Mucosa of descending colon (tissue), 3 donors: ENCODE results near the gene TRMT10C. TPM values are rescaled to one million over a fixed set of nuclear protein-coding genes. Genes with fewer than 3 reads are reported as not detected.
A peak's percentile ranks its signal among the peaks of the same experiment; 100 is the strongest.

ENCODE experiments used
- ATAC-seq: fragments of 200-7000 bp; cut with Tn5 transposase; one replicate; pipeline ENCODE4 v1.9.1; 2020; ENCODE audit warnings: mild to moderate bottlenecking, moderate library complexity
- DNase-seq, 3 donors: peaks; one replicate each; pipeline ENCODE4 v3.0.0-alpha.2; 2020
- H3K36me3 ChIP-seq: fragments of 200-600 bp; one replicate; pipeline ENCODE4 v1.8.0; 2021; ENCODE audit warnings: low read depth, mild to moderate bottlenecking
- H3K4me1 ChIP-seq: fragments of 200-600 bp; one replicate; pipeline ENCODE4 v1.8.0; 2021; ENCODE audit warnings: low read depth, mild to moderate bottlenecking
- H3K4me3 ChIP-seq: fragments of 200-600 bp; one replicate; pipeline ENCODE4 v1.8.0; 2021; ENCODE audit warnings: mild to moderate bottlenecking
- H3K9me3 ChIP-seq: fragments of 200-600 bp; one replicate; pipeline ENCODE4 v1.8.0; 2021; ENCODE audit warnings: mild to moderate bottlenecking
- intact Hi-C, 2 donors: fragments of 100-400 bp; cut with DNase I in 1 of 2; cut with micrococcal nuclease in 1 of 2; formaldehyde crosslinking; loops; one replicate each; pipeline versions ENCODE4 v1.11.0 to v1.11.1; 2022; cut with DNase I, micrococcal nuclease
- total RNA-seq, 3 donors: library from RNA; stranded (reverse); fragmentation: NEBNext Ultra II Directional in 2 of 3; extraction: Animal tissue kit (Norgen Biotek cat#: 25700) in 2 of 3; gene quantifications; one replicate each; pipeline versions ENCODE4 v1.2.1 to v1.2.4, GENCODE V29; 2021 to 2023
- TF ChIP-seq, protein P1 (sequence below): fragments of 200-600 bp; IDR thresholded peaks from one replicate; pipeline ENCODE4 v1.8.0; 2022; ENCODE audit warnings: antibody characterized with exemption, mild to moderate bottlenecking
- donor health status: DM: no; HTN: no; CAD: no; lungs with moderate emphysema.
- donor health status: DM: no; HTN: no; CAD: no.
- donor health status: DM: no; HTN: yes; CAD: no.

TRMT10C gene
- total RNA-seq, 3 donors from 2014 or later, result 14.4 to 17.6 (median 15.7) TPM

DNA sequence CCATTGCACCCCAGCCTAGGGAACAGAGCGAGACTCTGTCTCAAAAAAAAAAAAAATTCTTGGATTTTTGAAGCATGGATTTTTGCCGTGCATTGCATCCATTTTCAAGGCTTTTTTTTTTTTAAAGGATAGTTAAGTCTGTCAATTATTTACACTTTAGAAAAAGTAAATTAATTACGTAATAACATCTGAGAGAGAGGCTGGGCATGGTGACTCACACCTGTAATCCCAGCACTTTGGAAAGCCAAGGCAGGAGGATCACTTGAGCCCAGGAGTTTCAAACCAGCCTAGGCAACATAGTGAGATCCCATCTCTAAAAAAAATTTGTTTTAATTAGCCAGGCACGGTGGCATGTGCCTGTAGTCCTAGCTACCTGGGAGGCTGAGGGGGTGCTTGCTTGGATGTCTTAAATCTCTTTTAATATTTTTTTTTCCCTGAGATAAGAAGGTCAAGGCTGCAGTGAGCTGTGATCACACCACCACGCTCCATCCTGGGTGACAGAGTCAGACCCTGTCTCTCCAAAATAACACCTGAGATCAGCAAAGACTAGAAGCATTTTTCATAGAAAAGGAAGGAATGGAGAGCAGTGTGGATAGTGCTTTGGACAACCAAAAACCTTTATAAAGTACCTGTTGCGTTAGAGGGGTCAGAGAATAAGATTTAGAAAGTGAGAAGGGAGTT is 41.8 kb upstream of the TRMT10C start:
- TF ChIP-seq, protein P1, sequence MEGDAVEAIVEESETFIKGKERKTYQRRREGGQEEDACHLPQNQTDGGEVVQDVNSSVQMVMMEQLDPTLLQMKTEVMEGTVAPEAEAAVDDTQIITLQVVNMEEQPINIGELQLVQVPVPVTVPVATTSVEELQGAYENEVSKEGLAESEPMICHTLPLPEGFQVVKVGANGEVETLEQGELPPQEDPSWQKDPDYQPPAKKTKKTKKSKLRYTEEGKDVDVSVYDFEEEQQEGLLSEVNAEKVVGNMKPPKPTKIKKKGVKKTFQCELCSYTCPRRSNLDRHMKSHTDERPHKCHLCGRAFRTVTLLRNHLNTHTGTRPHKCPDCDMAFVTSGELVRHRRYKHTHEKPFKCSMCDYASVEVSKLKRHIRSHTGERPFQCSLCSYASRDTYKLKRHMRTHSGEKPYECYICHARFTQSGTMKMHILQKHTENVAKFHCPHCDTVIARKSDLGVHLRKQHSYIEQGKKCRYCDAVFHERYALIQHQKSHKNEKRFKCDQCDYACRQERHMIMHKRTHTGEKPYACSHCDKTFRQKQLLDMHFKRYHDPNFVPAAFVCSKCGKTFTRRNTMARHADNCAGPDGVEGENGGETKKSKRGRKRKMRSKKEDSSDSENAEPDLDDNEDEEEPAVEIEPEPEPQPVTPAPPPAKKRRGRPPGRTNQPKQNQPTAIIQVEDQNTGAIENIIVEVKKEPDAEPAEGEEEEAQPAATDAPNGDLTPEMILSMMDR, result no peak
- DNase-seq (no peak), ATAC-seq (peak; percentile 18)
- Histone ChIP-seq H3K9me3 (no peaks in the 10 kb centered on the region), H3K36me3 (no peaks in the 10 kb centered on the region), H3K4me3 (no peak overlapping the region), H3K4me1 (no peaks in the 10 kb centered on the region)
- intact Hi-C loops, result no loop called here

DNA sequence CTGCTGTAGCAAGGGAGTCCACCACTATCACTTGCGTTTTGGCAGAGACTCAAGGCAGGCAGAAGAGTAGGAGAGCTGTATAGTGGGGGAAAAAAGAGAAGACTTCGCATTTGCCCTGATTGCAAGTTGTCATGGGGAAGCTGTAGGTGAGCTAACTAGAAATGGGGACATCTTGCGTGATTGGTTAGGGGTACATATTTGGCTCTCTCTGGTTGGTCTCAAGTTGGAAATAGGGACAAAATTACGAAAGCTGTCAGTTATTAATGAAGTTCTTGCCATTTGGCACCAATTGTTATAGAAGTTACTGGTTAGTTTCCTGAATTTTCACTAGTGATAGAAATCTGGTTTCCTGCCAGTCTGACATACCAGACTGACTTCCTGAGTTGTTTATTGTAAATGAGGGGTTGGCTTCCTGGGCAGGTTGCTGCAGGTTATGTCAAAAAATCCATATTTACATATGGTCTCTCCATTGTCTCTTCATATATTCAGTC is 40.4 kb upstream of the TRMT10C start:
- DNase-seq, result no peak
- TF ChIP-seq, protein P1, result no peak
- Histone ChIP-seq H3K4me1 (no peaks in the 10 kb centered on the region), H3K9me3 (no peaks in the 10 kb centered on the region), H3K4me3 (no peak overlapping the region), H3K36me3 (no peaks in the 10 kb centered on the region)
- ATAC-seq, result no peak
- intact Hi-C loops, result no loop called here

DNA sequence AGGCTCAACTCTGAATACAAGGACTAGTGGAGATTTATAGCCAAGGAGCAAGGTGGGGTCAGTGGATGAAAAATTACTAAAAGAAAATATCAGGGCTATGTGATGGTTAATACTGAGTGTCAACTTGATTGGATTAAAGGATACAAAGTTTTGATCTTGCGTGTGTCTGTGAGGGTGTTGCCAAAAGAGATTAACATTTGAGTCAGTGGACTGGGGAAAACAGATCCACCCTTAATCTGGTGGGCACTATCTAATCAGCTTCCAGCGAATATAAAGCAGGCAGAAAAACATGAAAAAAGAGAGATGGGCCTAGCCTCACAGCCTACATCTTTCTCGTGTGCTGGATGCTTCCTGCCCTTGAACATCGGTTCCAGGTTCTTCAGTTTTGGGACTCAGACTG is 34.2 kb upstream of the TRMT10C start:
- Histone ChIP-seq H3K4me1 (no peaks in the 10 kb centered on the region), H3K36me3 (no peaks in the 10 kb centered on the region), H3K4me3 (no peak overlapping the region), H3K9me3 (no peaks in the 10 kb centered on the region)
- ATAC-seq, result no peak
- TF ChIP-seq, protein P1, result no peak
- DNase-seq, result no peak
- intact Hi-C loops, result no loop called here

DNA sequence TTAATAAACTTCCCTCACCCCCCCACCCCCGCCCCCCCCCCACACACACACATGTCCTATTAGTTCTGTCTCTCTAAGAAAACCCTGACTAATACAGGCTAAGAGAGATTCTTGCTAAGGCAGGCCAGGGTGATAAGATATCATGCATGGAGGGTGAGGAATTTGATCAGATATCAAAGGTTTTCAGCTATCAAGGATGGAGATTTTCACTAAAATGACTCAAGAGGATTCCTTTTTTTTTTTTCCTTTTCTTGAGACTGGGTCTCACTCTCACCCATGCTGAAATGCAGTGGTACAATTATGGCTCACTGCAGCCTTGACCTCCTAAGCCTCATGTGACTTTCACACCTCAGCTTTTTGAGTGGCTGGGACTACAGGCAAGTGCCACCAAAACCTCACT is 33.8 kb upstream of the TRMT10C start:
- ATAC-seq (no peak), DNase-seq (no peak)
- Histone ChIP-seq H3K4me3 (no peak overlapping the region), H3K4me1 (no peaks in the 10 kb centered on the region), H3K9me3 (no peaks in the 10 kb centered on the region), H3K36me3 (no peaks in the 10 kb centered on the region)
- TF ChIP-seq, protein P1, result no peak
- intact Hi-C loops, result no loop called here

DNA sequence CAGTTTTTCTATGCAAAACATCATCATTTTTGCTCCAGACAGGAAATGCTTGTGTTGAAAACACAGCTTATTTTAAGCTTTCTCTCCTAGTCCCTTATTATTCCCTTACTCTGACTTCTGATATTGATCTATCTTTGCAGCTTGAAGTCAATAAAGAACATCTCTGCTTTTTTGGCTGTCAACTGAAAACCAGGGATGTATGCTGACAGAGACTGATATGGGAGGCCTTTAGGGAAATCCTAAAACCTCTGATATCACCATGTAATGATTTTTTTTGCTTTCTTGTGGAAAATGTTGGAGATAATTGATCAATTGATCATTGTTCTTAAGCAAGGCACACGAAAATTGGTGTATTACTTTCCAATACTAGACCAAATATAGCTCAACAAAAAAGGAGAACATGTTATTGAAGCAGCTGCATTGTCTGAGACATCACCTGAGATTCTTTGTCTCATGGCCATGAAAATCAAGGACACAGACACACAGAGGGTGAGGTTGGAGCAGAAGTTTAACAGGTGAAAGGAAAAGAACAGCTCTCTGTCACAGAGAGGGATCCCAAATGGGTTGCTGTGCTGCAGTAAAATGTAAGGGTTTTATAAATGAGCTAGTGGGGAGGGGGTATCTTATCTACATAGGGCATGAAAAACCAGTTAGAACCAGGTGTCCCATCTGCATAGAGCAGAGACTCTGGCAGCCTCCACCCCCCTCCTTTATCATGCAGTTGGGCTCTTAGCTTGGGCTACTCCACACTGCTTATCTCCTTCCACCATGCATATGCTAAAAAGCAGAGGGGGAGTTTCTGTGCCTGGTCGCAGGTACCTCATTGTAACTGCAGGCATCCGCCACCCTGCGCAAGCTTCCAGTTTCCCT is 31.6 kb upstream of the TRMT10C start:
- Histone ChIP-seq H3K4me3 (no peak overlapping the region), H3K36me3 (no peaks in the 10 kb centered on the region), H3K4me1 (no peaks in the 10 kb centered on the region), H3K9me3 (no peaks in the 10 kb centered on the region)
- TF ChIP-seq, protein P1, result no peak
- ATAC-seq (no peak), DNase-seq (no peak)
- intact Hi-C loops, result no loop called here
